HepG2 (cell line): ENCODE results near the gene FCAMR. TPM values are rescaled to one million over a fixed set of nuclear protein-coding genes. Genes with fewer than 3 reads are reported as not detected.
A peak's percentile ranks its signal among the peaks of the same experiment; 100 is the strongest.

Experiments
- CBX1 ChIP-seq: IDR thresholded peaks from one replicate; pipeline ENCODE4 v1.6.1; 2016; ENCODE audit warnings: antibody characterized with exemption, low read depth
- ERF ChIP-seq: IDR thresholded peaks from 2 replicates; pipeline ENCODE4 v1.6.1; 2018; ENCODE audit warnings: missing biosample characterization, missing genetic modification reagents
- MAFF ChIP-seq: IDR thresholded peaks from 2 replicates; pipeline ENCODE4 v1.6.1; 2011; ENCODE audit warnings: low read depth, low read length, improper control_type of control experiment
- MTF2 ChIP-seq: sonication (generic); formaldehyde crosslinking; IDR thresholded peaks from 2 replicates; pipeline ENCODE4 v1.5.0; 2020; ENCODE audit warnings: missing genetic modification reagents, borderline replicate concordance
- NFIC ChIP-seq: IDR thresholded peaks from 2 replicates; pipeline ENCODE4 v1.6.1; 2012; ENCODE audit warnings: mild to moderate bottlenecking, low read length, inconsistent platforms
- PHF21A ChIP-seq: sonication (generic); formaldehyde crosslinking; IDR thresholded peaks from 2 replicates; pipeline ENCODE4 v1.5.0; 2020; ENCODE audit warnings: mild to moderate bottlenecking, missing genetic modification reagents
- SMAD1 ChIP-seq: sonication (generic); formaldehyde crosslinking; IDR thresholded peaks from 2 replicates; pipeline ENCODE4 v1.4.0; 2020; ENCODE audit warnings: missing genetic modification reagents, low read depth, mild to moderate bottlenecking, borderline replicate concordance
- ZFYVE20 ChIP-seq: sonication (generic); formaldehyde crosslinking; IDR thresholded peaks from 2 replicates; pipeline ENCODE4 v1.8.0; 2023; ENCODE audit warnings: low read depth, mild to moderate bottlenecking, moderate library complexity, missing genetic modification reagents, borderline replicate concordance
- ZNF263 ChIP-seq: sonication (generic); formaldehyde crosslinking; IDR thresholded peaks from 2 replicates; pipeline ENCODE4 v1.4.0; 2020; ENCODE audit warnings: missing genetic modification reagents
- ZNF318 ChIP-seq: sonication (generic); formaldehyde crosslinking; IDR thresholded peaks from 2 replicates; pipeline ENCODE4 v1.4.0; 2020; ENCODE audit warnings: mild to moderate bottlenecking, missing genetic modification reagents
- ZNF44 ChIP-seq: sonication (generic); formaldehyde crosslinking; IDR thresholded peaks from 2 replicates; pipeline ENCODE4 v1.5.1; 2020; ENCODE audit warnings: mild to moderate bottlenecking, missing genetic modification reagents
- polyA plus RNA-seq, 8 experiments: library from polyadenylated mRNA; depleted of rRNA in 3 of 8; stranded (reverse) in 7 of 8; unstranded in 1 of 8; fragments of >200 nt; fragmentation: Illumina TruSeq in 4 of 8; extraction: Trizol in 4 of 8; gene quantifications; 2 replicates each; pipeline versions ENCODE4 v1.2.1 to v1.2.3, GENCODE V29; 2011 to 2016; ENCODE audit warnings: low read depth in 4 of 8, missing spikeins in 1 of 8, mixed read lengths in 1 of 8; ENCODE audit not compliant: insufficient read depth in 1 of 8
- total RNA-seq, 5 experiments: library from RNA; depleted of rRNA; stranded (reverse); fragments of >200 nt; fragmentation: Illumina TruSeq; extraction: Trizol; gene quantifications; 2 replicates each; pipeline ENCODE4 v1.2.3, GENCODE V29; 2016; ENCODE audit warnings: low read depth in 1 of 5
- TF ChIP-seq, protein P1 (sequence below): sonication (generic); formaldehyde crosslinking; IDR thresholded peaks from 2 replicates; pipeline ENCODE4 v1.8.1; 2022; ENCODE audit warnings: mild to moderate bottlenecking, missing genetic modification reagents
- TF ChIP-seq, protein P2 (sequence below): sonication (generic); formaldehyde crosslinking; IDR thresholded peaks from 2 replicates; pipeline ENCODE4 v1.9.0; 2022; ENCODE audit warnings: low read depth, missing genetic modification reagents

FCAMR gene
- total and polyA plus RNA-seq, 2 of the 13 experiments (the other 11 are each of a cell fraction or from before 2014, with no cell fraction given), result not detected

- TF ChIP-seq, protein P1, sequence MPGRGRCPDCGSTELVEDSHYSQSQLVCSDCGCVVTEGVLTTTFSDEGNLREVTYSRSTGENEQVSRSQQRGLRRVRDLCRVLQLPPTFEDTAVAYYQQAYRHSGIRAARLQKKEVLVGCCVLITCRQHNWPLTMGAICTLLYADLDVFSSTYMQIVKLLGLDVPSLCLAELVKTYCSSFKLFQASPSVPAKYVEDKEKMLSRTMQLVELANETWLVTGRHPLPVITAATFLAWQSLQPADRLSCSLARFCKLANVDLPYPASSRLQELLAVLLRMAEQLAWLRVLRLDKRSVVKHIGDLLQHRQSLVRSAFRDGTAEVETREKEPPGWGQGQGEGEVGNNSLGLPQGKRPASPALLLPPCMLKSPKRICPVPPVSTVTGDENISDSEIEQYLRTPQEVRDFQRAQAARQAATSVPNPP (CRISPR knock-in tag), result no peak
- no peak for TF ChIP-seq CBX1
- TF ChIP-seq PHF21A (CRISPR knock-in tag), result no peak
- TF ChIP-seq, protein P2, sequence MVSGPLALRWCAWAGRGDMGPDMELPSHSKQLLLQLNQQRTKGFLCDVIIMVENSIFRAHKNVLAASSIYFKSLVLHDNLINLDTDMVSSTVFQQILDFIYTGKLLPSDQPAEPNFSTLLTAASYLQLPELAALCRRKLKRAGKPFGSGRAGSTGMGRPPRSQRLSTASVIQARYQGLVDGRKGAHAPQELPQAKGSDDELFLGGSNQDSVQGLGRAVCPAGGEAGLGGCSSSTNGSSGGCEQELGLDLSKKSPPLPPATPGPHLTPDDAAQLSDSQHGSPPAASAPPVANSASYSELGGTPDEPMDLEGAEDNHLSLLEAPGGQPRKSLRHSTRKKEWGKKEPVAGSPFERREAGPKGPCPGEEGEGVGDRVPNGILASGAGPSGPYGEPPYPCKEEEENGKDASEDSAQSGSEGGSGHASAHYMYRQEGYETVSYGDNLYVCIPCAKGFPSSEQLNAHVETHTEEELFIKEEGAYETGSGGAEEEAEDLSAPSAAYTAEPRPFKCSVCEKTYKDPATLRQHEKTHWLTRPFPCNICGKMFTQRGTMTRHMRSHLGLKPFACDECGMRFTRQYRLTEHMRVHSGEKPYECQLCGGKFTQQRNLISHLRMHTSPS (CRISPR knock-in tag), result no peak
- no peak for TF ChIP-seq ZNF44 (CRISPR knock-in tag)
- no peak for TF ChIP-seq SMAD1 (CRISPR knock-in tag)
- TF ChIP-seq ZFYVE20, result no peak
- no peak for TF ChIP-seq NFIC
- no peak for TF ChIP-seq ZNF263 (CRISPR knock-in tag)
- TF ChIP-seq ZNF318 (CRISPR knock-in tag), result no peak
- TF ChIP-seq ERF (CRISPR knock-in tag), result peak; percentile 59; the same call in 1 of the 2 replicates
- no peak for TF ChIP-seq MTF2 (CRISPR knock-in tag)
- TF ChIP-seq MAFF, result no peak
Measured at GRCh38 chr1:207009182-207009850, 39.1 kb upstream of the FCAMR start (continued).
